GM21825 (cell line): ENCODE measurements around the gene FKRP.
A peak's percentile ranks its signal among the peaks of the same experiment; 100 is the strongest.

Source experiments
- ATAC-seq: cut with Tn5 transposase; IDR thresholded peaks from one replicate; pipeline ENCODE4 v1.9.1; 2021; ENCODE audit warnings: mild to moderate bottlenecking, moderate library complexity; ENCODE audit not compliant: unreplicated experiment

FKRP gene

DNA sequence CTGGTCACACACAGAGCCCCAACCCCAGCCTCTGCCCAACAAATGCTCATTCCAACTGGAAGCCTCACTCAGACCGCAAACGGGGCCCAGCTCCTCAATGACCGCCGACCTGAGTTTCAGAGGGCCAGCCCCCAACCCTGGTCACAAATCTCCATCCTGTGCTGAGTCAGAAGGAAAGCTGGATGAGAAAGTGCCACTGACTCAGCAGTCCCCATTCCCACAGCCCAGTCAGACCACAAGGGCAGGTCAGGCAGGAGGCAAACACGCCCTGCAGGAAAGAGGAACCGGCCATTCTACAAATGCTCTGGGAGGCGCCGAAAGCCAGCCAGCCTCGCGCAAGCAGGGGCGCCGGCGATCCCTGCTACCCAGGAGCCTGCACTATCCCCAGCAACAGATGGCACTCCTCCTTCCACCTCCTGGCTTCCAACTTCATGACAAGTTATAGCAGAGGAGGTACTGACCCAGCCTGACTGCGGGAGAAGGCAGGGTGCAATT, 14.8 kb upstream of the FKRP start:
- no peak for ATAC-seq

- ATAC-seq = no peak
Observed at GRCh38 chr19:46731584-46731983, 14.3 kb upstream of the FKRP start.

- no peak for ATAC-seq
Observed at GRCh38 chr19:46732172-46732938, 13.5 kb upstream of the FKRP start.

GRCh38 chr19:46732966-46733689, 12.7 kb upstream of the FKRP start:
- ATAC-seq = no peak

GRCh38 chr19:46733690-46734292, 12.1 kb upstream of the FKRP start:
- no peak for ATAC-seq

DNA sequence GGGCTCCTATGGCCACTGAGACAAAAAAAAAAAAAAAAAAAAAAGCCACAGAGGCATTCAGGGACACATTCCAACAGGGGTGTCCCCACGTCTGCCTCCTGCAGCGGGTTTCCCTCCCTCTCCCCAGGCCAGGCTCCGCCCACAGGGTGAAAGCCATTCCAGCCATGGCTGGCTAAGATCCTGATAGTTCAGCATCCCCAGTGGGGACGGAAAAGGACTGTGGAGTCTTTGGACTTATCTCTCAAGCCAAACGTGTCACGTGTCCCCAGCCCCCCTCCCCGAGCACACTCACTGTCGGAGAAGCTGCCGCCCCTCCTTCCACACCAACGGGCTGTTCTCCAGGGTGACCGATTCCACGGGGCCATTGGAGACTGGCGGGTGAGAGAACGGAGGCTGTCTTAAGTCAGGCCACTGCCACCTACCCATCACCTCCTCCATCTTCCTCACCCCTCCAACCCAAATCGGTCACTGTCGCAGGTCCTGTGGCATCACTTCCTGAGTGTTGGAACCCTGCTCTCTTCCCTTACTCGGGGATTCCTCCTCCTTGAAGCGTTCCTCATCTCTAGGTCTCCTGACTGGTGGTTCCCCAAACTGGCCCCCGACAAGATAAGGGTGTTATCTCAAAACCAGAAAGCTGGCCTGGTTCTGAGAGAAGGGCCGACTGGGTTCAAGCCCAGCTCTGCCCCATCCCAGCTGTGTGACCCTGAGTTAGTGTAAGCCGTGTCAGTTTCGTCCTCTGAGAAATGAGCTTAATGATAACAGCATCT, 9.1 kb upstream of the FKRP start:
- ATAC-seq = no peak

GRCh38 chr19:46737298-46737654, 8.6 kb upstream of the FKRP start:
- ATAC-seq = no peak

DNA sequence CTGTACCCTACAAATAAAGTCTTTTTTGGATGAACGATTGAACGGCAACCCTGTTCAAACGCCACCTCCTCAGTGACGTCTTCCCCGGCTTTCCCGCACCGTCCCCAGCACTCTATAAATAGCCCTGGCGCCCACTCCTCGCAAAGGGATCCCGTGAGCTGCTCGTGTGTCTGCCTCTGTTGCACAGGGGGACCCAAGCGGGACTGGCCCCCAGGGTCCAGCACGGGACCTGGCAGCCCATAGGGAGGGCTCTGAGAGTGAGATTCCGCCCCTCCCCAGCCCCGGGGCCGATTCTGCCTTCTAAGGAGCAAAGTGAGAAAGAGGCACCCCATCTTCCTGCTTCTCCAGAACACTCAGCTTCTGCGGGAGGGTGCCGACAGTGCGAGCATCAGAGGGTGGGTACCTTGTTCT, 8.1 kb upstream of the FKRP start:
- no peak for ATAC-seq

DNA sequence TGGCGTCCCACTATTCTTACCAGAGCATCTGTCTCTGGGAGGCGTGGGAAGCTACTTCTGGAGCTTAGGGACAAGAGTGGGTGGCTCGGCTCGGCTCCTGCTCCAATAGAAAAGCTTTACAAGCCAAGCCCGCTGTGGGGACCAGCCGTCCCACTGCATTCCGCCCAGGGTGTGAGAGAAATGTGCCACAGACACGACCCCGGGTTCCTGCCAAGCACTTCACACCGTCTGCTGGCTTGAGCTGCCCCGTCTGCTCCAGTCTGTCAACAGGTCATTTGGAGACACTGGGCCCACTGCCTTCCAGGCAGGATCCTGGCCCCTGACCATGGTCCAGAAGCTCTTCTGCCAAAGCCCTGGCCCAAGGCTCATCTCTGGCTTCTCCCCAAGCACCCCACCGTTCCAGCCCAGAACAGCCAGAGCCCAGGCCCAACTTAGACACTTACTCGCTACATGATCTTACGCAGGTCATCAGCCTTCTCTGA, 6.5 kb upstream of the FKRP start:
- no peak for ATAC-seq

DNA sequence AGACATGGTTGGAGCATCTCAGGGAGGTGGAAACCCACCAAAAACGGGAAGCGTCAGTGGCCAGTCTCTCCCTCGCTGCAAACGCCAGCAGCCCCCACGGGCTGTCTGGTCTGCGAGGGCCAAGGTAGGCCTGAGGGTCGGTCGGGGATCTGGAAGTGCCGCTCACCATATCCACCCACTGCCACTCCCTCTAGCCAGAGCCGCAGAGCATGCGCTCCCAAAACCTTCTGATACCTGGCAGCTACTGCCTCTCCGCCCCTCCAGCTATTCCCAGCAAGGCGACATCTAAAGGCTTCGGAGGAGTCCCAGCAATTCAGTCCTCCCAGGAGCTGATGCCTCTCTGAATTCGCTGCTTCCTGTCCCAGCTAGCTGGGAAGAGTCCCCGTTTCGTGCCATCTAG, 4.4 kb upstream of the FKRP start:
- ATAC-seq = no peak

DNA sequence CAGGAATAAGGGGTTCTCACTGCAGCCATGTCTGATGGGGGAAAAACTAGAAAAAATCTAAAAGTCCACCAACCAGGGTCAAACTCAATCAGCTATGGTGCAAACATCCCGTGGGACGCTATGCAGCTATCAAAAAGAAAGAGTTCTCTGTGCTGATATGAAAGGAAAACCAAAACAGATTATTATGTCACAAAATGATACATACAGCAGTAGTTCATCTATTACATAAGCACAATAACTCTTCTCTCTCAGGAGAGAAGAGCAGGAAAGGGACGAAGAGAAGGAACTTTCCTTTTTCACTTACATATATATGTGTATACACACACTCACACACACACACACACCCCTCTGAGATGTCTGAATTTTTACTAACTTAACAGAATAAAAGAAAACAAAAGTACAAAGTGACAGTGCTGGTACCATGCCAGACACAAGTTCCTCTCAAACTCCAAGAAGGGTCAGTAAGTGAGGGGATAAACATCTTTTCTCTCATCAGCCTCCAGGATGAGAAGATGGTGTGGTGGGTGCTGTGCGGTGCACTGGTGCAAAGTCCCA, 2.9 kb upstream of the FKRP start:
- ATAC-seq = no peak

DNA sequence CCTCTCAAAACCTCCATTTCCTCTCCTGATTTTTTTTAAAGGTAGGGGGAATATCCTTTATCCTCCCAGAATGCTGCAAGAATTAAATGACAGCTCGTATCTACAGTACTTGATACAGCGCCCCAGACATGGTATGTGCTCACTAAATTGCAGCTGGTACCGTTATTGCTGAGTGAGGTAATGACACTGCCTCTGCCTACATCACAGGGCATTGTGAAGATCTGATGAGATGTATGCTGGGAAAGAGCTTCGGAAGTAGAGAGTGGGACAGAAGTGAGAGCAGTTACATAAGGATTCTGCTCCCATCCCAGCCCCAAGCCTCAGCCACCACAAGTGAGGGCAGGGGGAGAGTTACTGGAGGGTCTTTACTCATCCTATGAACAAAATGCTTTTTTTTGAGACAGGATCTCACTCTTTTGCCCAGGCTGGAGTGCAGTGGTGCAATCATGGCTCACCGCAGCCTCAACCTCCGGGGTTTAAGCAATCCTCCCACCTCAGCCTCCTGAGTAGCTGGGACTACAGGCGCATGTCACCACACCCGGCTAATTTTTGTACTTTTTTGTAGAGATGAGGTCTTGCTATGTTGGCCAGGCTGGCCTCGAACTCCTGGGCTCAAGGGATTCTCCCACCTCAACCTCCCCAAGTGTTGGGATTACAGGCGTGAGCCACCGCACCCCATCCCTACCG, 1.7 kb upstream of the FKRP start:
- no peak for ATAC-seq

DNA sequence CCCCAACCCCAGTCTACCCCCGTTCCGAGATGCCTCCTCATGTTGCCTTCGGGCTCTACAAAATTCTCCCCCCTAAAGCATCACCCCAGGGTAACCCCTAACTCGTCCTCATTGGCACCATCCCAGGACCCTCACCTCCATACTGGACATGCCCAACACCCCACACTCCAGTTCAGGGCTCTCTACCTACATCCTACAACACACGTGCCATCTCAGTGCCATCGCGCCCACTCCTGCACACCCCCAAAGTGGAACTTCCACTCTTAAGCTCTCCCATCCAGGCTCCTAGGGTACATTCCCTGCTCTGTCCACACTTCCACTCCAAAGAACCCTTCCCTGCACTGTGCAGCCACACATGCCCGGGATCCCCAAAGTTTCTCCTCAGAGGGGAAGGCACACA, 827 bp upstream of the FKRP start:
- no peak for ATAC-seq

DNA sequence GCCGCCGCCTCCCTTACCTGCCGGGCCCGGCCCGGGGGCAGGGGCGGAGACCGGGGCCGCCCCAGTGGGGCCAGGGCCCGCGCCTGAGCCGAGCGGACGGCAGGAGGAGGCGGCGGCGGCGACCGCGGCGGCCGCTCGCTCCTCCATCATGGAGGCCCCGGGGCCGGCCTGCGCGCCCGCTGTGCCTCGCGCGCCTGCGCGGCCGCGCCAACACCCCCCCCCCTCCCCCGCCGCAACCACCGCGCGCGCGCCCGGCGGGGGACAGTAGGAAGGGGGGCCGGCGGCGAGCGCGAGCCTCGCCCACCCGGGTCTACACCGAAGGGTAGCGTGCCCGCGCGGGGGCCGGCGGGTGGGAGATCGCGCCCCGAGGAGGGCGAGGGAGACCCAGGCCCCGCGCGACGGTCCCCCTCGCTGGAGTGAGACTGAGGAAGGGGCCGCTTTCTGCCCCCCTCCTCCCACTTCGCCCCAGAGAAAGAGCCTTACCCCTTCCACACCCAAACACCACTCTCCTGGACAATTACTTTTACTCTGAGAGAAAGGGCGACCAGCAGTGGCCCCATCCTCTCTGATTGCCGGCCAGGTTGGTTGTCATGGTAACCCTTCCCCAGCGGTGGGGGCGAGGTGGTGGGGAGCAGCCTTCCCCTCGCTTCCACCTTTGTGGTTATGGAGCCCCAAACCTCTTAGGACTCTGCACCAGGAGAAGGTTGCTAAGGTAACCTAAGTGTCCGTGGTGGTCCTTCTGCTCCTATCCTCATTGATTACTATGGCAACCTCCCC, 612 bp downstream of the FKRP start, which contains the start of gene STRN4:
STRN4 (minus strand) TSS at position 170 of the 777 bp plus-strand sequence; CDS start at position 150, 20 bp downstream.
- peak; percentile 45 for ATAC-seq

DNA sequence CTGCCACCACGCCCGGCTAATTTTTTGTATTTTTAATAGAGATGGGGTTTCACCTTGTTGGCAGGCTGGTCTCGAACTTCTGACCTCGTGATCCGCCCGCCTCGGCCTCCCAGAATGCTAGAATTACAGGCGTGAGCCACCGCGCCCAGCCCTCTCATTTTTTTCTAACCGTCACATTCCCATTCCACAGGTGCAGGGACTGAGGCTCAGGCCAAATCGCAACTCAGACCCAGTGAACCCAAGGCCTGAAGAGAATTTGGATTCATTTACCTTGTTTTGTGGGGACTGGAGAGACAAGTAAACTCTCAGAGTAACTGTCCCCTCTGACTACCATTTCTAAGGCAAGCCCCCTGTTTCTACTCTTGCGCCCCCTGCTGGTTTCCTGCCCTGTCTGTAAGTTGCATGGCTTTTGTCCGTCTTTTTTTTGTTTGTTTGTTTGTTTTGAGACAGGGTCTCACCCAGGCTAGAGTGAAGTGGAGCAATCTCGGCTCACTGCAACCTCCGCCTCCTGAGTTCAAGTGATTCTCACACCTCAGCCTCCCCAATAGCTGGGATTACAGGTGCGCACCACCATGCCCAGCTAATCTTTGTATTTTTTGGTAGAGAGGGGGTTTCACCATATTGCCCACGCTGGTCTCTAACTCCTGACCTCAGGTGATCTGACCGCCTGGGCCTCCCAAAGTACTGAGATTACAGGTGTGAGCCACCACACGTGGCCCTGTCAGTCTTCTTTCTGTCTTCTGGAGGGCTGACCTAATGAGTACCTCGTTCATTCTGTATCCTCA, 2.7 kb downstream of the FKRP start:
- no peak for ATAC-seq

GRCh38 chr19:46753420-46754155, 7.7 kb downstream of the FKRP start:
- no peak for ATAC-seq

- no peak for ATAC-seq
Observed at GRCh38 chr19:46755077-46755852, 9.4 kb downstream of the FKRP start.
